LNCaP clone FGC (cell line): ENCODE data around the gene MKLN1.
"Not testable (repeated sequence)": the region's sequence is repeated elsewhere in the genome, so short reads cannot be mapped to it uniquely, and the experiment has no call there.

ENCODE experiments used
- DNase-seq: peaks from one replicate; pipeline ENCODE4 v3.0.0-alpha.2; 2011; ENCODE audit warnings: low read depth
- H3K4me3 ChIP-seq: 2 replicates; pipeline ENCODE4 v1.5.1; 2011; ENCODE audit warnings: mild to moderate bottlenecking, low read depth, low read length, control low read depth
- CTCF ChIP-seq: IDR thresholded peaks from 2 replicates; pipeline ENCODE4 v1.5.1; 2012; ENCODE audit warnings: mild to moderate bottlenecking; ENCODE audit not compliant: control insufficient read depth, insufficient read depth; ENCODE audit errors: extremely low read depth

MKLN1 gene

GRCh38 chr7:131455001-131455400 is 127.3 kb downstream of the MKLN1 start:
- no peak for TF ChIP-seq CTCF
- no peak overlapping the region for H3K4me3 ChIP-seq
- no peak for DNase-seq

DNA sequence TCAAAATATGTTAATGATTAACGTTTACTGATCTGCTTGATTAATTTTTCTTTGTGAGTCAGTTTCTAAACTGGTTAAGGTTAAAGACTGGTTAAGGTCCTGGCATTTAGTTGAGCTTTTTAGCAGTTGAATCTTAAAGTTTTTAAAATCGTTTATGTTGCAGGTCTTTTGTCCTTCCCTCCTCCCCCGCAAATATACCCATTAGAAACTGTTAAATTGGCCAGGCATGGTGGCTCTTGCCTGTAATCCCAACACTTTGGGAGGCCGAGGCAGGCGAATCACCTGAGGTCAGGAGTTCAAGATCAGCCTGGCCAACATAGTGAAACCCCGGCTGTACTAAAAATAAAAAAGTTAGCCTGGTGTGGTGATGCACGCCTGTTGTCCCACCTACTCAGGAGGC is 127.9 kb downstream of the MKLN1 start:
- no peak overlapping the region for H3K4me3 ChIP-seq
- DNase-seq, result no peak
- no peak for TF ChIP-seq CTCF

- H3K4me3 ChIP-seq, result no peak overlapping the region
- no peak for DNase-seq
- TF ChIP-seq CTCF, result no peak
Observed at GRCh38 chr7:131456338-131456737, 128.7 kb downstream of the MKLN1 start.

DNA sequence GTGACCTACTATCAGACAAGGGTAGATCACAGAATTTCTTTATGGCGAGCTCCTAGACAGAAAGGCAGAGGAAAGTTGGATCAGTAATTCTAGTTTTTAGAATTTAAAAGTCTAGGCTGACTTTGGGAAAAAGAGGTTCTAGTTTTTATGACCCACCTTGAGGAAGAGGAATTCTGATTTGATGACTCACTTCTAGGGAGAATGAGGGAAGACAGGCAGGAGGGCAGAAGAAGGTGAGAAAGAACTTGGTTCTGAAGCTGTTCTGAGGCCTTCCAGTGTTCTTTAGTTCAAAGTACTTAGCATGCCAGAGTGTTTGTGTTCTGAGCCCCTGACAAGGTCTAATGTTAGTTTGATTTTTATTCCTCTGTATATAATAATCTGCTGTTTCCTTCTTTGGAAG is 131.6 kb downstream of the MKLN1 start:
- TF ChIP-seq CTCF, result no peak
- DNase-seq, result no peak
- no peak overlapping the region for H3K4me3 ChIP-seq

DNA sequence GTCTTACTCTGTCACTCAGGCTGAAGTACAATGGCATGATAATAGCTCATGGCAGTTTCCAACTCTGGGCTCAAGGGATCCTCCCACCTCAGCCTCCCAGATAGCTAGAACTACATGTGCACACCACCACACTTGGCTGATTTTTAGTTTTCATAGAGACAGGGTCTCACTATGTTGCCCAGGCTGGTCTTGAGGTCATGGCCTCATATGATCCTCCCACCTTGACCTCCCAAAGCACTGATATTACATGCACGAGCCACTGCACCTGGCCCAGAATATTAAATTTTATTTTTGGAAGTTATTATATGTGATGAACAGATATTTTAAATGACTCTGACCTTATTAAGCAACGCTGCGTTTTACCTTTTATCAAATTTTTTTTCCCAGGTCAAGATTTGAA is 134.4 kb downstream of the MKLN1 start:
- H3K4me3 ChIP-seq, result no peak overlapping the region
- TF ChIP-seq CTCF, result no peak
- no peak for DNase-seq

DNA sequence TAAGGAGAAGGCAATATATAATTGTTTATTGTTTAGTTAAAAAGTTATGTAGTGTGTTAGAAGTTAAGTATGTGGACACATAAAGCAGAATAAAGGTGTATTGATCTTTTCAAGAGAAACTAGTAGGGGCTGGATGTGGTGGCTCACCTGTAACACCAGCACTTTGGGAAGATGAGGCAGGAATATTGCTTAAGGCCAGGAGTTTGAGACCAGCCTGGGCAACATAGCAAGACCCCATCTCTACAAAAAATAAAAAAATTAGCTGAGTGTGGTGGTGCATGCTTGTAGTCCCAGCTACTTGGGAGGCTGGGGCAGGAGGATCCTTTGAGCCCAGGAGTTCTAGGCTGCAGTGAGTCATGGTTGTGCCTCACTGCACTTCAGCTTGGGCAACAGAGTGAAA is 135.0 kb downstream of the MKLN1 start:
- DNase-seq, H3K4me3 ChIP-seq: not testable (repeated sequence)

DNA sequence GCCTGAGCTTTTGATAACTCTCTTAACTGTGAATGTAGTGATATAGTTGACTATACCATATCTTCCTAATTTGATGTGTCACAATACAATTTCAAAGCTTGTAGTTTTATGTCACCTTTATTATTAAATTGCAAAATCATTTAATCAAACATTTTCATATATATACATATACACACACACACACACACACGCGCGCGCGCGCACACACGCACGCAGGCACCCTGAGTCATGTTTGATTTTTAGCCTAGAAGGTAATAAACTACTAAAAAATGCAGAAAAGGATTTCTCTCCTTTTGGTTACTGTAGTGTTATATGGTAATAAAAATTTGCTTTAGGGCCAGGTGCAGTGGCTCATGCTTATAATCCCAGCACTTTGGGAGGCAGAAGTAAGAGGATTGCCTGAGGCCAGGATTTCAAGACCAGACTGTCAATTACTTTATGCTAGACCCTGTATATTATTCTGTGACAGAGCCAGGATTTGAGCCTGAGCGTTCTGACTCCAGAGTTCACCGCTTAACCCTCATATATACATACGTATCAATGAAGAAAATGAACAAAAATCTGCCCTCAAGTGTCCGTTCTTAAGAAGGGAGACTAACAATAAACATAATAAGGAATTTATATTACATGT is 139.2 kb downstream of the MKLN1 start:
- no peak for TF ChIP-seq CTCF
- no peak for DNase-seq
- H3K4me3 ChIP-seq, result no peak overlapping the region
